Measurements from ENCODE around the gene PARP11. TPM values are rescaled to one million over a fixed set of nuclear protein-coding genes. Genes with fewer than 3 reads are reported as not detected.

The PARP11 gene
- total and polyA plus RNA-seq, 9 donors: 5.0 to 10.4 (median 6.2) TPM

Other genes starting within 250 kb of the PARP11 start
- 1.3 TPM for gene CRACR2A, start 120.3 kb downstream of the PARP11 start, total RNA-seq
- 1 to 10 TPM; 1.4 to 2.1 (median 1.5) TPM for gene CRACR2A, start 120.3 kb downstream of the PARP11 start, polyA plus RNA-seq (ENCODE audit: insufficient read depth in 1 of 8, insufficient read length in 8 of 8, low replicate concordance in 1 of 8)

Data from muscle of leg (tissue), 9 donors.